SU-DHL-6 (cell line): ENCODE results near the gene PDZD7.

Source experiments
- H2AFZ ChIP-seq: fragments of 200-600 bp; sonication (generic); 2 replicates; pipeline ENCODE4 v1.6.1; 2014; ENCODE audit warnings: low read depth, mild to moderate bottlenecking, moderate library complexity, mixed read lengths, antibody characterized with exemption, low read length; ENCODE audit not compliant: severe bottlenecking
- H3F3A ChIP-seq: fragments of 200-600 bp; shearing (Covaris generic); 2 replicates; pipeline ENCODE4 v1.6.0; 2016; ENCODE audit warnings: antibody characterized with exemption, mild to moderate bottlenecking; ENCODE audit not compliant: insufficient read depth
- H3K27ac ChIP-seq: fragments of 200-600 bp; sonication (generic); 2 replicates; pipeline ENCODE4 v1.5.1; 2016; ENCODE audit warnings: low read depth, mild to moderate bottlenecking, low read length, moderate library complexity, mixed read lengths
- H3K27me3 ChIP-seq: fragments of 200-600 bp; sonication (generic), shearing (Covaris generic); 2 replicates; pipeline ENCODE4 v1.6.0; 2014; ENCODE audit warnings: mild to moderate bottlenecking, low read length
- H3K36me3 ChIP-seq: fragments of 200-600 bp; sonication (generic); 2 replicates; pipeline ENCODE4 v1.6.1; 2014; ENCODE audit warnings: mild to moderate bottlenecking, low read length, mixed read lengths
- H3K4me2 ChIP-seq: fragments of 300-600, 200-600 bp; shearing (Covaris generic), sonication (generic); 2 replicates; pipeline ENCODE4 v1.6.0; 2014; ENCODE audit warnings: low read length, low read depth, mild to moderate bottlenecking; ENCODE audit not compliant: poor library complexity, severe bottlenecking
- H3K4me3 ChIP-seq: fragments of 200-600 bp; sonication (generic); 2 replicates; pipeline ENCODE4 v1.5.1; 2014; ENCODE audit warnings: antibody characterized with exemption, low read length, mild to moderate bottlenecking, mixed read lengths; ENCODE audit not compliant: insufficient read depth, poor library complexity, severe bottlenecking
- H3K79me2 ChIP-seq: fragments of 200-600 bp; sonication (generic); 2 replicates; pipeline ENCODE4 v1.6.1; 2014; ENCODE audit warnings: mild to moderate bottlenecking, low read length, moderate library complexity; ENCODE audit not compliant: insufficient read depth
- H3K9ac ChIP-seq: fragments of 200-600 bp; sonication (generic); 2 replicates; pipeline ENCODE4 v1.7.0; 2014; ENCODE audit warnings: mild to moderate bottlenecking, low read length
- H3K9me2 ChIP-seq: fragments of 200-600 bp; sonication (generic); replicated peaks from 2 replicates; pipeline ENCODE4 v1.6.1; 2014; ENCODE audit warnings: low read length; ENCODE audit not compliant: insufficient read depth
- H3K9me3 ChIP-seq: fragments of 200-600 bp; sonication (generic); 2 replicates; pipeline ENCODE4 v1.6.1; 2014; ENCODE audit warnings: low read length, mixed read lengths; ENCODE audit not compliant: insufficient read depth
- H4K20me1 ChIP-seq: fragments of 200-600 bp; sonication (generic); 2 replicates; pipeline ENCODE4 v1.6.1; 2014; ENCODE audit warnings: low read depth, mild to moderate bottlenecking, antibody characterized with exemption, low read length, moderate library complexity, mixed read lengths
- EZH2phosphoT487 ChIP-seq: fragments of 200-600 bp; sonication (generic), shearing (Covaris generic); conservative IDR thresholded peaks from 2 replicates; pipeline ENCODE4 v1.6.1; 2018; ENCODE audit warnings: mild to moderate bottlenecking, antibody characterized with exemption, low read length, moderate library complexity, mixed read lengths
- TF ChIP-seq, protein P1 (sequence below): fragments of 200-600 bp; sonication (generic); IDR thresholded peaks from one replicate; pipeline ENCODE4 v1.5.1; 2017; ENCODE audit warnings: antibody characterized with exemption, mild to moderate bottlenecking, low read length, moderate library complexity; ENCODE audit not compliant: insufficient read depth, poor library complexity, severe bottlenecking

PDZD7 gene

DNA sequence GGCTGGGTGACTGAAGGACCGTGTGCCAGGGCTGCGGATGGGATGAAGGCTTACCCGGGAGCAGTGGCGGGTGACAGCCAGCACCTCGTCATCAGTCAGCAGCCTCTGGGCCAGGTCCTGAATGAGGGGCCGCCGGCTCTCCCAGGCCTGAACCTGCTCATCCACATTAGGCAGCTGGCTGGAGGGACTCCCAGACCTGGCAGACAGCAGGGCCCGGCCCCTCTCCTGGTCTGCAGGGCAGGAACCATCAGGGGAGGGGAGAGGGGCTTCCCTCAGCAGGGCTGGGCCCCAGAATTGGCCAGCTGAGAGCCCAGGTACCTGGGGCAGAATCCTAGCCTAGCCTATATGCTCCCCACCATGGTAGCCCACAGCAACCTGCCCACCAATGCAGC lies 15.4 kb downstream of the PDZD7 start:
- no peak overlapping the region for H3K4me2 ChIP-seq
- H3F3A ChIP-seq, result no peaks in the 10 kb centered on the region
- no peak overlapping the region for H3K27ac ChIP-seq
- no peaks in the 10 kb centered on the region for H3K9me2 ChIP-seq
- no peak overlapping the region for H2AFZ ChIP-seq
- TF ChIP-seq, protein P1, sequence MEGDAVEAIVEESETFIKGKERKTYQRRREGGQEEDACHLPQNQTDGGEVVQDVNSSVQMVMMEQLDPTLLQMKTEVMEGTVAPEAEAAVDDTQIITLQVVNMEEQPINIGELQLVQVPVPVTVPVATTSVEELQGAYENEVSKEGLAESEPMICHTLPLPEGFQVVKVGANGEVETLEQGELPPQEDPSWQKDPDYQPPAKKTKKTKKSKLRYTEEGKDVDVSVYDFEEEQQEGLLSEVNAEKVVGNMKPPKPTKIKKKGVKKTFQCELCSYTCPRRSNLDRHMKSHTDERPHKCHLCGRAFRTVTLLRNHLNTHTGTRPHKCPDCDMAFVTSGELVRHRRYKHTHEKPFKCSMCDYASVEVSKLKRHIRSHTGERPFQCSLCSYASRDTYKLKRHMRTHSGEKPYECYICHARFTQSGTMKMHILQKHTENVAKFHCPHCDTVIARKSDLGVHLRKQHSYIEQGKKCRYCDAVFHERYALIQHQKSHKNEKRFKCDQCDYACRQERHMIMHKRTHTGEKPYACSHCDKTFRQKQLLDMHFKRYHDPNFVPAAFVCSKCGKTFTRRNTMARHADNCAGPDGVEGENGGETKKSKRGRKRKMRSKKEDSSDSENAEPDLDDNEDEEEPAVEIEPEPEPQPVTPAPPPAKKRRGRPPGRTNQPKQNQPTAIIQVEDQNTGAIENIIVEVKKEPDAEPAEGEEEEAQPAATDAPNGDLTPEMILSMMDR, result no peak
- no peak for TF ChIP-seq EZH2phosphoT487
- no peak overlapping the region for H3K9ac ChIP-seq
- no peaks in the 10 kb centered on the region for H3K36me3 ChIP-seq
- H3K9me3 ChIP-seq, result no peaks in the 10 kb centered on the region
- H4K20me1 ChIP-seq, result no peaks in the 10 kb centered on the region
- no peaks in the 10 kb centered on the region for H3K27me3 ChIP-seq
- H3K79me2 ChIP-seq, result no peaks in the 10 kb centered on the region
- no peak overlapping the region for H3K4me3 ChIP-seq

DNA sequence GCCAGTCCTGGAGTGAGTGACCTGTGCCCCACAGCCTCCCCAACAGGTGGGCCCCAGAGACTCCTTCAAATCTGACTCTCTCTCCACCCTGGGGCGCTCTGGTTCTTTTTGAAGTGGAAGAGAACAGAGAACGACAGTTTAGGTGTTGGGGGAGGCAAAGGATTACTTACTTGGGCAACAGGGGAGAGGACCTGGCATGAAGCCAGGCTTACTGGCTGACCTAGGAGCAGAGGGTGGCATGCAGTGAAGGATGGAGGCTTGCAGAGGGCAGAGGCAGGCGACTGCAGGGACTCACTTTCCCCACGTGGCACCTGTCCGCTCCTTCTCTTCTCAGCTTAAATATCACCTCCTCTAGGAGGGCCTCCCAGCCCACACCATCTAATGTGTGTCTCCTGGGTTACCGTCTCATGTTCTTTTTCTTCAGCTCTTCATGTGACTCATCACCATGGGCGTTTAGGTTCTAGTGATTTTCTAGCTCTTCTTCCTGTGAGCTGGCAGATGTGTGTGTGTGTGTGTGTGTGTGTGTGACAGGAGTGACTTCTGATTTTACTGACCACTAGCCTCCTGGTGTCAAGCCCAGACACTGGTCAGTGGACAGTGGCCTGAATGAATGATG lies 15.9 kb downstream of the PDZD7 start:
- Histone ChIP-seq H3K27me3 (no peaks in the 10 kb centered on the region), H3F3A (no peaks in the 10 kb centered on the region), H3K79me2 (no peaks in the 10 kb centered on the region), H3K4me2 (no peak overlapping the region), H3K36me3 (no peaks in the 10 kb centered on the region), H3K9me3 (no peaks in the 10 kb centered on the region), H3K4me3 (no peak overlapping the region), H3K9ac (no peak overlapping the region), H3K27ac (no peak overlapping the region), H3K9me2 (no peaks in the 10 kb centered on the region), H2AFZ (no peak overlapping the region), H4K20me1 (no peaks in the 10 kb centered on the region)
- no peak for TF ChIP-seq EZH2phosphoT487
- TF ChIP-seq, protein P1, result no peak

GRCh38 chr10:101014230-101014884 lies 16.6 kb downstream of the PDZD7 start:
- Histone ChIP-seq H3K27ac (no peak overlapping the region), H3K36me3 (no peaks in the 10 kb centered on the region), H3K4me3 (no peak overlapping the region), H3K27me3 (no peaks in the 10 kb centered on the region), H3K4me2 (no peak overlapping the region), H3K9me3 (no peaks in the 10 kb centered on the region), H4K20me1 (no peaks in the 10 kb centered on the region), H3K9ac (no peak overlapping the region), H3K9me2 (no peaks in the 10 kb centered on the region), H3F3A (no peaks in the 10 kb centered on the region), H3K79me2 (no peaks in the 10 kb centered on the region), H2AFZ (no peak overlapping the region)
- no peak for TF ChIP-seq EZH2phosphoT487
- TF ChIP-seq, protein P1, result peak; percentile 73
